Stimulated activated CD8-positive, alpha-beta memory T cell treated with anti-CD3 and anti-CD28 coated beads, Interleukin-7, amount 100 ng/mL, for 4 hours (primary cell): ENCODE data around the gene TENM3.
"Not testable (repeated sequence)": the region's sequence is repeated elsewhere in the genome, so short reads cannot be mapped to it uniquely, and the experiment has no call there.

Experiments
- DNase-seq, 2 donors: peaks; one replicate each; pipeline ENCODE4 v3.0.0-alpha.2; 2020; ENCODE audit warnings: low read depth in 2 of 2

The TENM3 gene

GRCh38 chr4:182227611-182228010 is 15.6 kb upstream of the TENM3 start:
- no peak for DNase-seq

GRCh38 chr4:182228991-182229577 is 14.1 kb upstream of the TENM3 start:
- DNase-seq, result no peak

- no peak for DNase-seq
Measured at GRCh38 chr4:182230256-182230655, 12.9 kb upstream of the TENM3 start.

- no peak for DNase-seq
Measured at GRCh38 chr4:182231080-182231479, 12.1 kb upstream of the TENM3 start.

GRCh38 chr4:182231496-182231895 is 11.7 kb upstream of the TENM3 start:
- DNase-seq, result no peak

- DNase-seq, result no peak
Measured at GRCh38 chr4:182233310-182234090, 9.7 kb upstream of the TENM3 start.

GRCh38 chr4:182235021-182235795 is 8.0 kb upstream of the TENM3 start:
- no peak for DNase-seq

- DNase-seq, result no peak
Measured at GRCh38 chr4:182236186-182236585, 7.0 kb upstream of the TENM3 start.

- DNase-seq, result not testable (repeated sequence)
Measured at GRCh38 chr4:182237010-182237409, 6.2 kb upstream of the TENM3 start.

- no peak for DNase-seq
Measured at GRCh38 chr4:182238355-182238931, 4.8 kb upstream of the TENM3 start.

- DNase-seq, result no peak
Measured at GRCh38 chr4:182240161-182241130, 2.8 kb upstream of the TENM3 start.

- DNase-seq, result not testable (repeated sequence)
Measured at GRCh38 chr4:182242260-182242659, 942 bp upstream of the TENM3 start.

- DNase-seq, result no peak
Measured at GRCh38 chr4:182242787-182243186, 415 bp upstream of the TENM3 start.

- no peak for DNase-seq
Measured at GRCh38 chr4:182245041-182245440, 1.8 kb downstream of the TENM3 start.

GRCh38 chr4:182245541-182246215 is 2.5 kb downstream of the TENM3 start:
- no peak for DNase-seq

GRCh38 chr4:182246401-182247205 is 3.4 kb downstream of the TENM3 start:
- no peak for DNase-seq

GRCh38 chr4:182248295-182248694 is 5.1 kb downstream of the TENM3 start:
- no peak for DNase-seq

GRCh38 chr4:182250446-182250845 is 7.2 kb downstream of the TENM3 start:
- no peak for DNase-seq

- no peak for DNase-seq
Measured at GRCh38 chr4:182251116-182251515, 7.9 kb downstream of the TENM3 start.

- DNase-seq, result no peak
Measured at GRCh38 chr4:182252220-182252619, 9.0 kb downstream of the TENM3 start.
